Measurements from ENCODE around the gene TEKTIP1. TPM values are rescaled to one million over a fixed set of nuclear protein-coding genes. Genes with fewer than 3 reads are reported as not detected.
"Not testable (repeated sequence)": the region's sequence is repeated elsewhere in the genome, so short reads cannot be mapped to it uniquely, and the experiment has no call there.

Gene TEKTIP1
- polyA plus RNA-seq, 3 donors = 3.5 to 5.0 (median 4.3) TPM

GRCh38 chr19:3555653-3556422, 16.9 kb downstream of the TEKTIP1 start:
- no peak for DNase-seq (ENCODE audit: low read depth in 3 of 3, low spot score in 2 of 3)

- DNase-seq (ENCODE audit: low read depth in 3 of 3, low spot score in 2 of 3) = no peak
Observed at GRCh38 chr19:3556423-3556977, 17.5 kb downstream of the TEKTIP1 start.

- DNase-seq (ENCODE audit: low read depth in 3 of 3, low spot score in 2 of 3) = no peak
Observed at GRCh38 chr19:3556978-3557460, 18.0 kb downstream of the TEKTIP1 start.

GRCh38 chr19:3557461-3558248, 18.7 kb downstream of the TEKTIP1 start, which contains the start of gene MFSD12:
TSS of gene MFSD12 (minus strand) at chr19:3557586. CDS start at chr19:3557403, 183 bp downstream.
- peak; percentile 66 to 88 (median 80) for DNase-seq (ENCODE audit: low read depth in 3 of 3, low spot score in 2 of 3)

- no peak for DNase-seq (ENCODE audit: low read depth in 3 of 3, low spot score in 2 of 3)
Observed at GRCh38 chr19:3563709-3564524, 24.9 kb downstream of the TEKTIP1 start.

GRCh38 chr19:3565139-3565538, 26.2 kb downstream of the TEKTIP1 start:
- no peak for DNase-seq (ENCODE audit: low read depth in 3 of 3, low spot score in 2 of 3)

- DNase-seq (ENCODE audit: low read depth in 3 of 3, low spot score in 2 of 3) = not testable (repeated sequence)
Observed at GRCh38 chr19:3570042-3570441, 31.1 kb downstream of the TEKTIP1 start.

GRCh38 chr19:3570606-3571011, 31.6 kb downstream of the TEKTIP1 start:
- DNase-seq (ENCODE audit: low read depth in 3 of 3, low spot score in 2 of 3) = no peak

- DNase-seq (ENCODE audit: low read depth in 3 of 3, low spot score in 2 of 3) = peak; percentile 91 to 98 (median 98)
Observed at GRCh38 chr19:3572132-3572854, 33.3 kb downstream of the TEKTIP1 start.

- DNase-seq (ENCODE audit: low read depth in 3 of 3, low spot score in 2 of 3) = no peak
Observed at GRCh38 chr19:3572855-3573161, 33.8 kb downstream of the TEKTIP1 start, which contains the start of gene HMG20B. TSS of gene HMG20B (plus strand) at chr19:3572944. CDS start at chr19:3573310, 366 bp downstream.

GRCh38 chr19:3573162-3573857, 34.3 kb downstream of the TEKTIP1 start:
- no peak for DNase-seq (ENCODE audit: low read depth in 3 of 3, low spot score in 2 of 3)

- DNase-seq (ENCODE audit: low read depth in 3 of 3, low spot score in 2 of 3) = no peak
Observed at GRCh38 chr19:3573858-3574637, 35.1 kb downstream of the TEKTIP1 start.

GRCh38 chr19:3575260-3575741, 36.3 kb downstream of the TEKTIP1 start:
- no peak for DNase-seq (ENCODE audit: low read depth in 3 of 3, low spot score in 2 of 3)

GRCh38 chr19:3575949-3576673, 37.1 kb downstream of the TEKTIP1 start:
- no peak for DNase-seq (ENCODE audit: low read depth in 3 of 3, low spot score in 2 of 3)

- DNase-seq (ENCODE audit: low read depth in 3 of 3, low spot score in 2 of 3) = no peak
Observed at GRCh38 chr19:3576696-3577443, 37.9 kb downstream of the TEKTIP1 start.

GRCh38 chr19:3577723-3578344, 38.9 kb downstream of the TEKTIP1 start:
- no peak for DNase-seq (ENCODE audit: low read depth in 3 of 3, low spot score in 2 of 3)

Data from right renal cortex interstitium (tissue), 3 donors.